Endometrial microvascular endothelial cells (primary cell): ENCODE results near the gene GRM5. TPM values are rescaled to one million over a fixed set of nuclear protein-coding genes. Genes with fewer than 3 reads are reported as not detected.
"Not testable (repeated sequence)": the region's sequence is repeated elsewhere in the genome, so short reads cannot be mapped to it uniquely, and the experiment has no call there.

Experiments used
- in situ Hi-C: cut with HindIII; loops from 2 replicates; pipeline ENCODE4 v1.10.0; 2017; ENCODE audit warnings: low sequenced_read_pairs, low pct_unique_long_range_greater_than_20kb; ENCODE audit errors: inconsistent ontology term
- total RNA-seq: library from RNA; depleted of rRNA; stranded (reverse); fragments of >200 nt; gene quantifications from one replicate; pipeline ENCODE4 v1.2.3, GENCODE V29; 2015; ENCODE audit errors: inconsistent ontology term

Gene GRM5
- total RNA-seq: under 0.01 TPM

GRCh38 chr11:89065651-89066201 is at the start of gene GRM5:
GRM5 (minus strand) TSS chr11:89065982; CDS start chr11:89047872, 18,110 bp downstream.
- in situ Hi-C loops: not testable (repeated sequence)

- in situ Hi-C loops: not testable (repeated sequence)
These were observed 32.2 kb upstream of the GRM5 start for GRCh38 chr11:89097956-89098355.

- in situ Hi-C loops: not testable (repeated sequence)
These were observed 28.0 kb upstream of the GRM5 start for GRCh38 chr11:89093806-89094205.

- in situ Hi-C loops: not testable (repeated sequence)
These were observed 19.2 kb upstream of the GRM5 start for GRCh38 chr11:89084951-89085350.

- in situ Hi-C loops: not testable (repeated sequence)
These were observed 5.1 kb upstream of the GRM5 start for GRCh38 chr11:89070911-89071310.

- in situ Hi-C loops: no loop called here
These were observed 1.5 kb upstream of the GRM5 start for GRCh38 chr11:89067264-89067663.

- in situ Hi-C loops: no loop called here
These were observed 716 bp downstream of the GRM5 start for GRCh38 chr11:89065066-89065465.

- in situ Hi-C loops: not testable (repeated sequence)
These were observed 2.3 kb downstream of the GRM5 start for GRCh38 chr11:89063481-89063951.

GRCh38 chr11:89062771-89063298 is 2.9 kb downstream of the GRM5 start:
- in situ Hi-C loops: not testable (repeated sequence)

- in situ Hi-C loops: not testable (repeated sequence)
These were observed 3.9 kb downstream of the GRM5 start for GRCh38 chr11:89061839-89062238.

GRCh38 chr11:89057406-89057805 is 8.4 kb downstream of the GRM5 start:
- in situ Hi-C loops: not testable (repeated sequence)

- in situ Hi-C loops: no loop called here
These were observed 13.6 kb downstream of the GRM5 start for GRCh38 chr11:89052220-89052619.

- in situ Hi-C loops: not testable (repeated sequence)
These were observed 18.6 kb downstream of the GRM5 start for GRCh38 chr11:89047159-89047558.

- in situ Hi-C loops: not testable (repeated sequence)
These were observed 21.8 kb downstream of the GRM5 start for GRCh38 chr11:89043861-89044588.

- in situ Hi-C loops: not testable (repeated sequence)
These were observed 36.1 kb downstream of the GRM5 start for GRCh38 chr11:89029671-89030070.

- in situ Hi-C loops: no loop called here
These were observed 44.4 kb downstream of the GRM5 start for GRCh38 chr11:89021339-89021738.

GRCh38 chr11:89019827-89020547 is 45.8 kb downstream of the GRM5 start:
- in situ Hi-C loops: not testable (repeated sequence)

GRCh38 chr11:89016214-89016613 is 49.6 kb downstream of the GRM5 start:
- in situ Hi-C loops: no loop called here

- in situ Hi-C loops: no loop called here
These were observed 50.2 kb downstream of the GRM5 start for GRCh38 chr11:89015614-89016013.

GRCh38 chr11:89000852-89001251 is 64.9 kb downstream of the GRM5 start:
- in situ Hi-C loops: not testable (repeated sequence)
